Myocyte (in vitro differentiated cells): ENCODE data around the gene KPTN. TPM values are rescaled to one million over a fixed set of nuclear protein-coding genes. Genes with fewer than 3 reads are reported as not detected.

Source experiments
- DNase-seq: peaks from one replicate; pipeline ENCODE4 v3.0.0-alpha.2; 2012; ENCODE audit warnings: low read depth
- total RNA-seq: library from RNA; depleted of rRNA; stranded (reverse); fragments of >200 nt; gene quantifications from 2 replicates; pipeline ENCODE4 v1.2.3, GENCODE V29; 2014

KPTN gene
- total RNA-seq, 1 donor from 2014 or later: 5.7 TPM

DNA sequence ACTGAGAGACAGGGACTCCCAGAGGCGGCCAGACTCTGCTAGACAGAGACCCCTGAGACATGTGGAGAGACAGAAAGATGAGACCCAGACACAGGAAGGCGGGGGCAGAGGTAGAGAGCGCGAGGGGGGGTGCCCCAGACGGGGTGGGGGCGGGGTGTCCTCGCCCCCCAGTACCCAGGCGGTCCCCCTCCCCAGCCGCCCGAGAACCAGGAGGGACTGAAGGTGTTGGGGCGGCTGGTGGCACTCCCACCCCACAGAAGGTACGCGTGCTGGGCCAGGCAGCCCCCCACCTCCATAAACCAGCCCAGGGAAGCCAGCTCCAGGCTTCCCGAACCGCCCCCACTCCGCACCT is 12.7 kb downstream of the KPTN start:
- DNase-seq: no peak

DNA sequence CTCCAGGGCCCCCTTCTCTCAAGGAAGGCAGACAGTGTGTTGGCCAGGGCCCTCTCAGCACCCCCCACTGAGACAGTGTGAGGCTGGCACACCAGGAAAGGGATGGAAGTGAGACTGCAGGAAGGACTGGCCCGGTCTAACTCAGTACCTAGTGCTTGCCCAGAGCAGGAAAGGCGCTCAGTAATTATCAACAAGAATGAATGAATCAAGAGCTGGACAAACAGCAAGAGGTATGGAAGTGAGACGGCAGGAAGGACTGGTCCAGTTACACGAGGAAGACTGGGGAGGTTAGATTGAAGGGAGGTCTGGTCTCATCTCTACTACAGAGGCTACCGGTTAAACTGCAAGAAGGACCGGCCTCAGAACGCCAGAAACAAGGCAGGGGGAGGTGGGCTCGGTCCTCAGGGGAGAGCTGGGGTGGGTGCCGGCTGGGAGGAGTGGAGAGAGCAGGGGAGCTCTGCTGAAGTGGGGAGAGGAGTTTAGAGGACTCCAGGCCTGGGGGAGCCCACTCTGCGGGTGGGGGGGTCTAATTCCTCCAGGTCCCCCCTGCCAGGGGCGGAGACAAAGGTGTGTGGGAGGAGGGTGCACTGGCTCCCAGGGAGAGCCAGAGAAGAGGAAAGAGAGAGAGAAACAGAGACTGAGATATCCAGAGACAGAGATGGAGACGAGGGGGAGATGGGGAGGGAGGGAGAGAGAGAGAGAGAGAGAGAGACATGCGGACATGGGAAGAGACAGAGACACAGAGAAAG is 13.4 kb downstream of the KPTN start:
- no peak for DNase-seq

DNA sequence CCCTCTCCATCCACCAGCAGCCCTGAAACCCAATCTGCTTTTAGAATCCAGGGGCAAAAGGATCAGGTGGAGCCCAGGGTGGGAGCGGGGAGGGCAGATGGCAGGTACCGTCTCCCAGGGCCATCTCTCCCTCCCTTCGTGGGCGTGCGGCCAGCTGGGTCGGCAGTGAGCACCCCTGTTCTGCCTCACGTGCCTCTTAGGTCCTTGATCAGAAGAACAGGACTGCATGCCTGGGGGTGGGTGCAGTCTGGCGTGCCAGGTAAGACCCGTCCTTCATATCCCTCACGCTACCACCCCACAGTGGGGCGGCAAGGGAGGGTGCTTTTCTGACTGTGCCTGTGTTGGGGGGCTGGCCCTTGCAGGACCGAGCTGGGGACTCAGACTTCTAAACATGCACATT is 14.3 kb downstream of the KPTN start:
- no peak for DNase-seq

DNA sequence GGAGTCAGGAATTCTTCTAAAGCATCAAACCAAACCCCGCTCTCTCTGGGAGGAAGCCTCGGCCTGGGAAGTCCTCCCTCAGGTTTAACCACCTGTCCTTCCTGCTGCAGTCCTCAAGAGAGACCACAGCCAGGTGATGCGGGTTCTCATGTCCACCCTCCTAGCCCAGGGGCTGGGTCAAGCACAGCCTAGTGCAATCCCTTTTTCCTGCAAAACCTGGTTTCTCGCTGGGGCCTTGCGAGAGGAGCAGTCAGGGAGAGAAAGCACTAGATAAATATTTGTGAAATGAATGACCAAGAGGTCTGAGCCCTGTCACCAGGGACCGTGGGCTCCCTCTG is 14.7 kb downstream of the KPTN start:
- no peak for DNase-seq

DNA sequence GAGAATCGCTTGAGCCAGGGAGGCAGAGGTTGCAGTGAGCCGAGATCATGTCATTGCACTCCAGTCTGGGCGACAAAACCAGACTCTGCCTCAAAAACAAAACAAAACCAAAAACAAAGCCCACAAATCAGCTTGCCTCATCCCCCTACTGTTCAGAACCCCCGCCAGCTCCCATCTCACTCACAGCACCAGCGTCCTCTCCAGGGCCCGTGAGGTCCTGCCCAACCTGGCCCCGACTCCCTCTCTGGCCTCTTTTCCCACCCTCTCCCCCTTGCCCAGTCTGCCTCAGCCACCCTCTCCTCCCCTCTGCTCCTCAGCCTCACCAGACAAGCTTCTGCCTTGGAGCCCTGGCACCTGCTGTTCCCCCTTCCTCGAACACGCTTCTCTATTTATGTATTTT is 16.1 kb downstream of the KPTN start:
- no peak for DNase-seq

DNA sequence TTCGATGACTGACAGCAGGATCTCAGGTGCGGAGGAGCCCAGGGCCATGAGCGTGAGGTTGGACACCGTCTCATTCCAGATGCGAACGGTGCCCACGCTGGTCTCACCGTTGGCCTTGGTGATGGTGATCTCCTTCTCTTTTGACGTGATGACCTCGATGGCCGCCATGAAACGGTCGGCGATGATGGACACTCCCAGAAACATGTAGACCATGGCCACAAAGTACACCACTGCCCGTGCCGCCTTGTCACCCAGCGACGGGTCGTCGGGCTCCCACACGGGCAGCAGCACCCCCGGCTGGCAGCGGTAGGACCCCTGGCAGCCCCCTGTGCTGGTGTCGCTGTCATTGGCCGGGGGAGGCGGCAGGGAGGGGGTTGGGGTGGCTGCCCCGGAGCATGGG is 18.1 kb downstream of the KPTN start:
- no peak for DNase-seq

DNA sequence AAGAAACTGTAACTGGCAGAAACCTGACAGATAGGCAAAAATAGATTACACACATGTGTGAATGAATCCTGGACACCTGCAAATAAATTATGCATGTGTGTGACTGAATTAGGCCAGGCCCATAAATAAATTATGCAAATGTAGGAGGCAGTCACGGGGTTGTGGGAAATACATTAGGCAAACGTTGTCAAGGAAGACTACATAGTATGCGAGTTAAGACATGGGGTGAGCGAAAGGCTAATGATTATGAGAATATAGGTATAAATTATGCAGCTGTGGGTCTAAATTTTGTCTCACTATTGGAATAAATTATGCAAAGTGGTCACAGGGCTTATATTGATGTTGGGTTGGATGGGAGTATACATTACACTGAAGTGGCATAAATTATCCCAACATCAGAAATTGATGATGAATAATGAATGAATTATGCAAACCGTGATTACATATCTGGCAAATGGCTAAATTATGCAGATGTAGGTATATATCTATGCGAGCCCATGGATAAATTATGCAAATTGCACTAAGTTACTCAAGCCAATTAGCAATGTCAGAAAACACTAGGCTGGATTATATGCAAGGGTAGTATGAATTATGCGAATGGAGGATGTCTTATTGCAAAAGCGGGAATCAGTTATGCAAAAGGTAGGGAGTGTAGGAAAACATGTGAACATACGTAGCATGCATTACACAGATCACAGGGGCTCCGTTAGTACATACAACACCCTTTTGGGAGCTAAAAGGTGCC is 19.2 kb downstream of the KPTN start:
- DNase-seq: no peak

GRCh38 chr19:47461876-47462275 is 22.1 kb downstream of the KPTN start:
- DNase-seq: no peak

DNA sequence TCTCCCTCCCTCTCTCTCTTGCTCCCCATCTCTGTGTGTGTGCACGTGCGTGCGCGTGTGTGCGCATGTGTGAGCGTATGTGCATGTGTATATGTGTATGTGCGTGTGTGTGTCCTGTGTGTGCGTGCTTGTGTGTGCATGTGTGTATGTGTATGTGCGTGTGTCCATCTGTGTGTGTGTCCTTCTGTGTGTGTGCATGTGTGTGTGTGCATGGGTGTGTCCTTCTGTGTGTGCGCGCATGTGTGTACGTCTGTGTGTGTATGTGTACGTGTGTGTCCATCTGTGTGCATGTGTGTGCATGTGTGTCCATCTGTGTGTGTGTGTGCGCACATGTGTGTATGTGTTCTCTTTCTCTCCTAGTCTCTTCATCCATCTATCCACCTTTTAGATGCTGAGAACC is 24.5 kb downstream of the KPTN start:
- no peak for DNase-seq

DNA sequence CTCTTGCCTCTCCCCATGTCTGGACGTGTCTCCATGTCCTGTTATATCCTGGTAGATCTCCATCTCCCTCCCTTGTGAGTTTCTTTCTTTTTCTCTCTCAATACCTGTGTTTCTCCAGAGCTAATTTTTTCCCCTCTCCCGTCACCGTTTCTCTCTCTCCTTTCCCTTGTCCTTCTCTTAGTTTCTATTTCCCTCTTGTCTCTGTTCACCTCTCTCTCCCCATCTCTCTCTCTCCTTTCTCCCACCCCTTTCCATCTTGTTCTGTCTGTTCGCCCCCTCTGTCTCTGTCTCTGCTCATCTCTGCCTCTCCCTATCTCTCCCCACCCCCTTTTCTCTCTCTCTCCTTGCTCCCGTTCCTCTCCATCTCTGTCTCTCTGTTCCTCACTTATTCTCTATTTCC is 25.3 kb downstream of the KPTN start:
- no peak for DNase-seq

DNA sequence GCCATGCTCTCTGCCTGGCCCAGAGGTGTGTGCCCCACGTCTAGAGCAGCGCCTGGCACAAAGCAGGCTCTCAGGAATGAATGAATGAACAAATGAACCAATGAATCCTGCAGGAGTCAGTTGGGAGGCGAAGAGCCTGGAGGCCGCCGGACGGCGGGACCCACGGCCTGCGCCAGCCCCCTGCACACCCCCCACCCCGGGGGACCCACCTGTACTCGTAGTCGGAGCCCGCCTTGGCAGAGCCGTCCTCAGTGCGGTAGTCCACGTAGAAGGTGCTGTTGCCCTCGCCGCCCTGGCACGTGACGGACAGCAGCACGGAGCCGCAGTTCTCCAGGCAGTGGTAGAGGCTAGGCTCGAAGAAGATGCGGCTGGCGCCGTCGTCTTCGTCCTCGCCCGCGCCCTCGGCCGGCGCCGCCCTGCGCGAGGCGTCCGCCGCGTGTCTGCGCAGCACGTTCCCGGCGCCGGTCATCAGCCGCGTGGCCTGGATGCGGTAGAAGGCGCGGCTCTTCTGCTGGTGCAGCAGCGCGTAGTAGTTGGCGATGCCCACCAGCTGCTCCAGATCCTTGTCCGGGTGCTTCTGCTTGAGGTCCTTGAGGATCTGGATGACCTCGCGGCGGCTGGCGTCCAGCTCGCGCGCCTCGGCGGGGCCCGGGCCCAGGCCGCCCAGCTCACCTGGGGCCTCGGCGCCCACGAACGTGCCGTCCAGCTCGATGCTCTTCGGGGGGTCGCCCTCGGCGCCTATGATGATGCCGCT is 27.1 kb downstream of the KPTN start:
- no peak for DNase-seq

GRCh38 chr19:47450478-47450877 is 33.5 kb downstream of the KPTN start:
- no peak for DNase-seq

DNA sequence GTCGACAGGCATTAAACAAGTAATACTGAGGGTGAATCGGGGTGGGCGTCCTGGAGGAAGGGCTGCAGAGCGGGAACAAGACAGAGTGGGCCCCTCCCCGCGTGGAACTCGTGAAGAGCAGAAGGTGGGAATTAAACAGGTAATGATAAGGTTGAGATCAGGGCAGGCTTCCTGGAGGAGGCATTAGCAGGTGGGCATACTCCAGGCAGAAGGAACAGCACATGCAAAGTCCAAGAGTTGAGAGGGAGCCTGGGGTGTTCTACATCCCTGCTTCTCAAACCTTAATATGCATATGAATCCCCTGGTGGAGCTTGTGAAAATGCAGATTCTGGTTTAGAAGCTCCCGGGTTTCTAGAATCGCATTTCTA is 35.7 kb downstream of the KPTN start:
- DNase-seq: no peak

- no peak for DNase-seq
Measured at GRCh38 chr19:47447470-47448359, 36.3 kb downstream of the KPTN start.

DNA sequence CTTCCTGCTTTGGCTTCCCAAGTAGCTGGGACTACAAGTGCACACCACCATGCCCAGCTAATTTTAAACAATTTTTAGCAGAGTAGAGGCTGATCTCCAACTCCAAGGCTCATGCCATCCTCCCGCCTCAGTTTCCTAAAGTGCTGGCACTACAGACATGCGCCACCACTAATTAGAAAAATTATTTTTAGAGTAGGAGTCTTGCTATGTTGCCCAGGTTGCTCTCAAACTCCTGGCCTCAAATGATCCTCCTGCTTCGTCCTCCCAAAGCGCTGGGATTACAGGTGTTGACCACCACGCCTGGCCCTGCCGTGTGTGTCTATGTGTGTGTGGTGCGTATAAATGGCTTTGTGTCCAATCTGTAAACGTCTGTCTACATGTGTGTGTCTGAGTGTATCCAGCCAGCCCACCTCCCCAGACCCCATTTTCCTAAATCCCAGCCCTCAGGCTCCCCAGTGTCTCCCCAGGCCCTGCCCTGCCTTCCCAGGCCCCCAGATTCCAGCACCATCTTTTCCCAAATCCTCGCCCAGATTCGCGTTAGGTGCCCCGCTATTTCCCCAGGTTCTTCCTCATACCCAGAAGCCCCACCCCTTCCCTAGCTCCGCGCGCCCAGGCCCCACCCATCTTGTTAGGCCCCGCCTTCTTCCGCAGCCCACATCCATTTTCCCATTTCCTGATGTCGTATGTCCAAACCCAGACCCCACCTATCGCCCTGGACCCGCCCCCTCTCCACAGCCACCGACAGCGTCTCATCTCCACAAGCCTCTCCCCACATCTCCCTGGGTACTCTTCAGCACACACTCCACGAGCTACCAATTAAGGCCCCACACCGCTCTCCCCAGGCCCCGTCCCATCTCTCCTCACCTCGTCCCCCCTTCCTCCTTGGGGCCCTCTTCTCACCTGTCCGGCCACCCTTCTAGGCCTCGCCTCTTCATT is 37.2 kb downstream of the KPTN start:
- no peak for DNase-seq

GRCh38 chr19:47445937-47446402 is 38.0 kb downstream of the KPTN start:
- DNase-seq: peak; percentile 14

DNA sequence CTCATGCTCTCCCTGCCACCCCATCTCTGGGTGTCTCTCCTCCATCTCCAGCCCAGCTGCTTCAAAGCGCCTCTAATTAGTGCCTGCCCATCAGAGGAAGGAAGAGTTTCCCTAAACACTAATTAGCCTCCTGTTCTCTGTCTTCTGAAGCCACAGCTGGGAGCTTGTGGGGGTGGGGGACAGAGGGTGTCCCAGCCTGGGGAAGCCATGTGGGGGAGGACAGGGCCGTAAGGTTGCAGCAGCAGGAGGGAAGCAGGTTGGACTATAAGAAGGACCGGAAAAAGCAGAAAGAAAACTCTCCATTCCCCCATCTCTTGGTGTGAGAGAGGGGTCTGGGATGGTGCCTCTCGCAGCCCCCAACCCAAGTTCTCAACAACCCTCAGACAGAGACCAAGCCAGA is 38.5 kb downstream of the KPTN start:
- no peak for DNase-seq

DNA sequence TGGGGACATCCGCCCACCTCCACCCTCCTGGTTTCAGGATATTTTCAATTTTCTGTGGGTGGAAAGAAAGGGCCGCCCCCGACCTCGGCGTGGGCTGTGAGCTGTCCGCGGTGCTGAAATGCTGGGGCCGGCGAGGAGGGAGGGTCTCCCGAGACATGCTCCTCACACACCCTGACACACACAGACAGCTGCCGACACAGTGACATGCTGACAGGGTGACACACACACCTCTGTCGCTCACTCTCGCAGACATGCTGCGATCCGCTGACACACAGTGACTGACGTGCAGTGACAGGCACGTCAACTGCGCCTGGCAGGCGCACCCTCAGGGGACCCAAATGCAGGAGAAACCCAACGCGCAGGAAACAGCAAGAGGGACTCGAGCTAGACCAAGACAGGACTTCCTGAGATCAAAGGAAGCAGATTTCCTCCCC is 39.6 kb downstream of the KPTN start:
- peak; percentile 31 for DNase-seq

- no peak for DNase-seq
Measured at GRCh38 chr19:47443331-47443730, 40.7 kb downstream of the KPTN start.

- no peak for DNase-seq
Measured at GRCh38 chr19:47438793-47439220, 45.2 kb downstream of the KPTN start.
